Stomach (tissue), 4 donors: ENCODE data around the gene RELN.

Experiments
- EP300 ChIP-seq: sonication (generic); formaldehyde crosslinking; IDR thresholded peaks from one replicate; pipeline ENCODE4 v1.6.1; 2017; ENCODE audit warnings: antibody characterized with exemption
- POLR2AphosphoS5 ChIP-seq, 3 donors: sonication (generic); formaldehyde crosslinking; IDR thresholded peaks; one replicate each; pipeline ENCODE4 v1.6.1; 2016; ENCODE audit warnings: antibody characterized with exemption in 3 of 3
- TF ChIP-seq, protein P1 (sequence below), 7 experiments: fragments of 450-650 bp in 4 of 7; fragments of 200-600 bp in 3 of 7; sonication (generic) in 3 of 7; IDR thresholded peaks; one replicate each; pipeline ENCODE4 v1.5.1; 2016 to 2019; ENCODE audit warnings: antibody characterized with exemption in 7 of 7, control low read depth in 2 of 7, mild to moderate bottlenecking in 1 of 7

DNA sequence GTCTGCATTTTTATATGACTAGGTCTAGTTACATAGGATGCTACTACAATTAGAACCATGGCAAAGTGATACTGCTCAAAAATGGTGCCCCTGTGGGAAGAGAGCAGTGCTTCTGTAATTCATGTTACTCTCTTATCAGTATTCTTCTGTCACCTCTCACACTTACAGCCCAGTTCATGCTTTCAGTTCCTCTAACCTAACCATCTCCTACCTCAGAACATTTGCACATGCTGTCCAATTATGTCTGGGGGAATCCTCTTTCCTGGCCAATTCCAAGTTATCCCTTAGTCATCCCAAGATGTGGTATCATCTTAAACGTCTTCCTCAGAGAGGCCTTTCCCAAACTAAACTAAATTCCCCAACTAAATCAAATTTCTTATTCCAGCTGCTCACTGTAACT lies 190.2 kb downstream of the RELN start:
- TF ChIP-seq, protein P1, sequence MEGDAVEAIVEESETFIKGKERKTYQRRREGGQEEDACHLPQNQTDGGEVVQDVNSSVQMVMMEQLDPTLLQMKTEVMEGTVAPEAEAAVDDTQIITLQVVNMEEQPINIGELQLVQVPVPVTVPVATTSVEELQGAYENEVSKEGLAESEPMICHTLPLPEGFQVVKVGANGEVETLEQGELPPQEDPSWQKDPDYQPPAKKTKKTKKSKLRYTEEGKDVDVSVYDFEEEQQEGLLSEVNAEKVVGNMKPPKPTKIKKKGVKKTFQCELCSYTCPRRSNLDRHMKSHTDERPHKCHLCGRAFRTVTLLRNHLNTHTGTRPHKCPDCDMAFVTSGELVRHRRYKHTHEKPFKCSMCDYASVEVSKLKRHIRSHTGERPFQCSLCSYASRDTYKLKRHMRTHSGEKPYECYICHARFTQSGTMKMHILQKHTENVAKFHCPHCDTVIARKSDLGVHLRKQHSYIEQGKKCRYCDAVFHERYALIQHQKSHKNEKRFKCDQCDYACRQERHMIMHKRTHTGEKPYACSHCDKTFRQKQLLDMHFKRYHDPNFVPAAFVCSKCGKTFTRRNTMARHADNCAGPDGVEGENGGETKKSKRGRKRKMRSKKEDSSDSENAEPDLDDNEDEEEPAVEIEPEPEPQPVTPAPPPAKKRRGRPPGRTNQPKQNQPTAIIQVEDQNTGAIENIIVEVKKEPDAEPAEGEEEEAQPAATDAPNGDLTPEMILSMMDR (IDR thresholded peaks at IDR 0.05): no peak
- no peak for TF ChIP-seq EP300
- no peak for TF ChIP-seq POLR2AphosphoS5 (IDR thresholded peaks at IDR 0.05)
